Stimulated activated CD8-positive, alpha-beta memory T cell treated with anti-CD3 and anti-CD28 coated beads, Interleukin-15, amount 100 ng/mL, for 24 hours (primary cell): Measurements from ENCODE around the gene SMIM45.

Source experiments
- DNase-seq: peaks from one replicate; pipeline ENCODE4 v3.0.0-alpha.2; 2020; ENCODE audit warnings: low read depth

The SMIM45 gene

GRCh38 chr22:41951898-41952474, at the start of gene SMIM45:
SMIM45 (plus strand) TSS chr22:41952150.
- DNase-seq, result no peak

- DNase-seq, result no peak
Measured at GRCh38 chr22:41902932-41903421, 49.0 kb upstream of the SMIM45 start.

- DNase-seq, result no peak
Measured at GRCh38 chr22:41904450-41905410, 47.2 kb upstream of the SMIM45 start.

GRCh38 chr22:41905411-41906202, 46.3 kb upstream of the SMIM45 start:
- DNase-seq, result no peak

GRCh38 chr22:41906822-41907221, 45.1 kb upstream of the SMIM45 start:
- DNase-seq, result no peak

- DNase-seq, result no peak
Measured at GRCh38 chr22:41907436-41908401, 44.2 kb upstream of the SMIM45 start.

- no peak for DNase-seq
Measured at GRCh38 chr22:41908411-41909309, 43.3 kb upstream of the SMIM45 start.

GRCh38 chr22:41909310-41910049, 42.5 kb upstream of the SMIM45 start:
- no peak for DNase-seq

- DNase-seq, result no peak
Measured at GRCh38 chr22:41910050-41911000, 41.6 kb upstream of the SMIM45 start.

- DNase-seq, result no peak
Measured at GRCh38 chr22:41911001-41911611, 40.8 kb upstream of the SMIM45 start.

- DNase-seq, result no peak
Measured at GRCh38 chr22:41912338-41913039, 39.5 kb upstream of the SMIM45 start.

GRCh38 chr22:41913040-41913719, 38.8 kb upstream of the SMIM45 start:
- DNase-seq, result no peak

- DNase-seq, result no peak
Measured at GRCh38 chr22:41913842-41914534, 38.0 kb upstream of the SMIM45 start.

- DNase-seq, result no peak
Measured at GRCh38 chr22:41914611-41915034, 37.3 kb upstream of the SMIM45 start.

- no peak for DNase-seq
Measured at GRCh38 chr22:41915035-41915785, 36.7 kb upstream of the SMIM45 start, which contains the start of gene SHISA8. SHISA8 (minus strand) TSS chr22:41915074; CDS start chr22:41914667, 407 bp downstream.
